ENCODE results near the gene OXNAD1.
A peak's percentile ranks its signal among the peaks of the same experiment; 100 is the strongest.

The OXNAD1 gene

GRCh38 chr3:16279010-16279801 is 14.2 kb downstream of the OXNAD1 start:
- no peak for DNase-seq (ENCODE audit: low spot score)

- no peak for DNase-seq (ENCODE audit: low spot score)
Measured at GRCh38 chr3:16280671-16281070, 15.7 kb downstream of the OXNAD1 start.

- no peak for DNase-seq (ENCODE audit: low spot score)
Measured at GRCh38 chr3:16284633-16285032, 19.6 kb downstream of the OXNAD1 start.

- DNase-seq (ENCODE audit: low spot score) = no peak
Measured at GRCh38 chr3:16286161-16286560, 21.1 kb downstream of the OXNAD1 start.

- DNase-seq (ENCODE audit: low spot score) = no peak
Measured at GRCh38 chr3:16286751-16287543, 21.9 kb downstream of the OXNAD1 start.

GRCh38 chr3:16288664-16289063 is 23.7 kb downstream of the OXNAD1 start:
- DNase-seq (ENCODE audit: low spot score) = no peak

GRCh38 chr3:16289144-16289889 is 24.3 kb downstream of the OXNAD1 start:
- no peak for DNase-seq (ENCODE audit: low spot score)

GRCh38 chr3:16290007-16290826 is 25.2 kb downstream of the OXNAD1 start:
- peak; percentile 12 for DNase-seq (ENCODE audit: low spot score)

- no peak for DNase-seq (ENCODE audit: low spot score)
Measured at GRCh38 chr3:16290827-16291196, 25.8 kb downstream of the OXNAD1 start.

- DNase-seq (ENCODE audit: low spot score) = no peak
Measured at GRCh38 chr3:16294844-16295243, 29.8 kb downstream of the OXNAD1 start.

GRCh38 chr3:16295298-16295890 is 30.4 kb downstream of the OXNAD1 start:
- DNase-seq (ENCODE audit: low spot score) = no peak

- no peak for DNase-seq (ENCODE audit: low spot score)
Measured at GRCh38 chr3:16297997-16298885, 33.2 kb downstream of the OXNAD1 start.

- DNase-seq (ENCODE audit: low spot score) = no peak
Measured at GRCh38 chr3:16298891-16299290, 33.9 kb downstream of the OXNAD1 start.

GRCh38 chr3:16299746-16300145 is 34.7 kb downstream of the OXNAD1 start:
- DNase-seq (ENCODE audit: low spot score) = no peak

GRCh38 chr3:16300307-16300706 is 35.3 kb downstream of the OXNAD1 start:
- no peak for DNase-seq (ENCODE audit: low spot score)

- DNase-seq (ENCODE audit: low spot score) = no peak
Measured at GRCh38 chr3:16300881-16301359, 35.9 kb downstream of the OXNAD1 start.

GRCh38 chr3:16301507-16301906 is 36.5 kb downstream of the OXNAD1 start:
- DNase-seq (ENCODE audit: low spot score) = no peak

GRCh38 chr3:16302082-16302631 is 37.1 kb downstream of the OXNAD1 start:
- DNase-seq (ENCODE audit: low spot score) = no peak

- DNase-seq (ENCODE audit: low spot score) = no peak
Measured at GRCh38 chr3:16303037-16303575, 38.1 kb downstream of the OXNAD1 start.

Measured in LoVo (cell line).